H54 (cell line): ENCODE data around the gene GSTM4.
"Not testable (repeated sequence)": the region's sequence is repeated elsewhere in the genome, so short reads cannot be mapped to it uniquely, and the experiment has no call there.

Experiments
- DNase-seq: peaks from one replicate; pipeline ENCODE4 v3.0.0; 2011; ENCODE audit warnings: low spot score, mixed read lengths; ENCODE audit not compliant: insufficient read length
- FAIRE-seq: peaks from 3 replicates; lab custom pipeline; 2011; peaks lifted over from hg19 to GRCh38; lab: Jason Lieb, UNC
- POLR2A ChIP-seq: IDR thresholded peaks from 2 replicates; pipeline ENCODE4 v1.6.1; 2011; ENCODE audit warnings: low read depth, mild to moderate bottlenecking, low read length

The GSTM4 gene

DNA sequence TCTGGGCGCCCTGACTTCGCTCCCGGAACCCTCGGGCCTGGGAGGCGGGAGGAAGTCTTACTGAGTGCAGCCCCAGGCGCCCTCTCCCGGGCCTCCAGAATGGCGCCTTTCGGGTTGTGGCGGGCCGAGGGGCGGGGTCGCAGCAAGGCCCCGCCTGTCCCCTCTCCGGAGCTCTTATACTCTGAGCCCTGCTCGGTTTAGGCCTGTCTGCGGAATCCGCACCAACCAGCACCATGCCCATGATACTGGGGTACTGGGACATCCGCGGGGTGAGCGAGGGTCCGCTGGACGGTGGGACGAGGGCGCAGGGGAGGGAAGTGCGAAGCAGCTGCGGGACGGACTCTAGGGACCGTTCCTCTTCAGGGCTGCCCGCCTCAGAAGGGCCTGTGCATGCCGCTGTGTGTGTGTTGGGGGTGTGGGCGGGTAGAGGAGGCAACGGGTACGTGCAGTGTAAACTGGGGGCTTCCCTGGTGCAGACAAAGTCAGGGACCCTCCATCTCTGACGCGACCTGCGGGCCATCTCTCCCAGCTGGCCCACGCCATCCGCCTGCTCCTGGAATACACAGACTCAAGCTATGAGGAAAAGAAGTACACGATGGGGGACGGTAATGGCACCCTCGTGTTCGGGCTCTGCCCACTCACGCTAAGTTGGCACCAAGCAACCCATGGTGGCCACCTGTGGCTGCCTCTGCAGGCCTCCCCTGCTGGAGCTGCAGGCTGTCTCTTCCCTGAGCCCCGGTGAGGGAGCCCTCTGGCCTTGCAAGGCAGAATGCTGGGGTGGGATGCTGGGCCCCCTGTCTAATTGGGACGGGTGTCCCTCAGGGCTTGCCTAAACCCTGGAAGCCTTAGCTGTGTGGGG lies 32.0 kb downstream of the GSTM4 start, which contains the start of gene GSTM1:
Gene GSTM1, plus strand, starts transcription at position 177 of the 859 bp plus-strand sequence. Its CDS starts 57 bp downstream, at position 234.
- DNase-seq: no peak
- no peak for TF ChIP-seq POLR2A
- no peak for FAIRE-seq

DNA sequence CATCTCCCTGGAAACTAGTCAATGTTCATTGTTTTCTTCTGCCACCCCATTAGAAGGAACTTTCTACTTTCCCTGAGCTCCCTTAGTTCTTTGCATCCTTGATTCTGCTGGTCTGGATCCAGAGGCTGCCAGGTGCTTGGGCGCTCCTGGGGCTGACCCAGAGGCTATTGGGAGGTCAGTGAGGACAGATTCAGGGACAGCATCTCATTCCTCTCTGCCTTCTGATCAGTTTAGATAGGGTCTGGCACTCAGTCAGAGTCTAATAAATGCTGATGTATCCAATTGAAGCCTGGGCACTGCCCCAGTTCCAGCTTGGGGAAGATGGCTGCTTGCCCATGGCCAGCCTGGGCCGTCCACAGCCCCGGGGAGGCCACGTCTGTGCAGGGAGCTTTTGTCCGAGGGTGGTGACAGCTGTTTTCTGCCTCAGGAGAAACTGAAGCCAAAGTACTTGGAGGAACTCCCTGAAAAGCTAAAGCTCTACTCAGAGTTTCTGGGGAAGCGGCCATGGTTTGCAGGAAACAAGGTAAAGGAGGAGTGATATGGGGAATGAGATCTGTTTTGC lies 34.0 kb downstream of the GSTM4 start:
- DNase-seq (no peak), FAIRE-seq (no peak)
- no peak for TF ChIP-seq POLR2A

DNA sequence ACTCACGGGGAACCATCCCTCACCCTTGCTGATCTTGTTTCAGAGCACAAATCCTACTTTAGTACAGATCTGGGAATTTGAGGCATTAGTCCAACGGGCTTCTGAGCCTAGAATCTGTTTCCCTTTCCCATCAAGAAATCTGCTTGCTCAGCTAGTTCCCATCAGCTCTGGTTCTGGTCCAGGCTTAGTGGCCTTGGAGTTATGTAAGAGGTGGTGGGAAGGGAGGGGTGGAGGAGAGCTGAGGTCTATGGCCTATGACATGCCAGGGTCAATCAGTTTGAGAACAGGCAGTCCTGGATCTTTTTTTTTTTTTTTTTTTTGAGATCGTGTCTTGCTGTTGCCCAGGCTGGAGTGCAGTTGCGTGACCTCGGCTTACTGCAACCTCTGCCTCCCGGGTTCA lies 35.9 kb downstream of the GSTM4 start:
- no peak for TF ChIP-seq POLR2A
- FAIRE-seq (no peak), DNase-seq (no peak)

DNA sequence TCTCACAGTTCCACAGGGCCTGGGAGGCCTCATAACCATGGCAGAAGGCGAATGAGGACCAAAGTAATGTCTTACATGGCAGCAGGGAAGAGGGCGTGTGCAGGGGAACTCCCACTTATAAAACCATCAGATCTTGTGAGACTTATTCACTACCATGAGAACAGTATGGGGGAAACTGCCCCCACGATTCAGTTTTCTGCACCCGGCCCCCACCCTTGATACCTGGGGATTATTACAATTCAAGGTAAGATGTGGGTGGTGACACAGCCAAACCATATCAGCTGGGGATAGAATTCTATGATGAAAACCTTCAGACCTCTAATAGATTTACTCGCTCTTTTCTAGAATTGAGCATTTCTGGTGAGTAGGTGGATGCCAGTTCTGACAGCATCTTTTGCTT lies 38.5 kb downstream of the GSTM4 start:
- FAIRE-seq, DNase-seq: not testable (repeated sequence)

DNA sequence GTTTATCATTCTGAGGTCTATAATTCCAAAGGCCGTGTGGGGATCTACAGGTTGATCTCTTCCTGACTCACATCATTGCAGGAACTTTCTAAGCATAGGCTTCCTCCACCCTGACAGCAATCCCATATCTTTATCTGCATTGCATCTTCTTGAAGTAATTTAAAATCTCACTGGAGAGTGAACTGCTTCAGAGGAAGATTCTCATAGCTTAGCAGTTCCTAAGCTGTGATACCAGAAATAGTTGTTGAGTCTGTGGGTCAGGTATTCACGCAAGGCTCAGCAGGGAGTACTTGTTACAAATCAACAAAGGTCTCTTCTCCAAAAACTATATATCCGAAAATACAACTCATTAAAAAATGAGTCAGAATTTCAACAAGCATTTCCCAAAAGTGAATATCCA lies 39.2 kb downstream of the GSTM4 start:
- FAIRE-seq, DNase-seq: not testable (repeated sequence)

GRCh38 chr1:109697066-109697465 lies 41.2 kb downstream of the GSTM4 start:
- DNase-seq (no peak), FAIRE-seq (no peak)
- no peak for TF ChIP-seq POLR2A

GRCh38 chr1:109697861-109698260 lies 42.0 kb downstream of the GSTM4 start:
- DNase-seq, FAIRE-seq: not testable (repeated sequence)

DNA sequence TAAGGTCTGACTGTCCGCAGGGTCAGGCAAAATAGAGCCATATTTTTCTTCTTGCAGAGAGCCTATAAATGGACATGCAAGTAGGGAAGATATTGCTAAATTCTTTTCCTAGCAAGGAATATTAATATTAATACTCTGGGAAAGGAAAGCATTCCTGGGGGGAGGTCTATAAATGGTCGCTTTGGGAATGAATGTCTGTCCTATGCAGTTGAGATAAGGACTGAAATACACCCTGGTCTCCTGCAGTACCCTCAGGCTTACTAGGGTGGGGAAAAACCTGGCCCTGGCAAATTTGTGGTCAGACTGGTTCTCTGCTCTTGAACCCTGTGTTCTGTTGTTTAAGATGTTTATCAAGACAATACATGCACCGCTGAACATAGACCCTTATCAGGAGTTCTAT lies 47.0 kb downstream of the GSTM4 start:
- FAIRE-seq, DNase-seq: not testable (repeated sequence)

- TF ChIP-seq POLR2A: no peak
- FAIRE-seq (no peak), DNase-seq (no peak)
Measured at GRCh38 chr1:109704173-109704572, 48.3 kb downstream of the GSTM4 start.

GRCh38 chr1:109705411-109705810 lies 49.5 kb downstream of the GSTM4 start:
- no peak for TF ChIP-seq POLR2A
- FAIRE-seq (no peak), DNase-seq (no peak)

DNA sequence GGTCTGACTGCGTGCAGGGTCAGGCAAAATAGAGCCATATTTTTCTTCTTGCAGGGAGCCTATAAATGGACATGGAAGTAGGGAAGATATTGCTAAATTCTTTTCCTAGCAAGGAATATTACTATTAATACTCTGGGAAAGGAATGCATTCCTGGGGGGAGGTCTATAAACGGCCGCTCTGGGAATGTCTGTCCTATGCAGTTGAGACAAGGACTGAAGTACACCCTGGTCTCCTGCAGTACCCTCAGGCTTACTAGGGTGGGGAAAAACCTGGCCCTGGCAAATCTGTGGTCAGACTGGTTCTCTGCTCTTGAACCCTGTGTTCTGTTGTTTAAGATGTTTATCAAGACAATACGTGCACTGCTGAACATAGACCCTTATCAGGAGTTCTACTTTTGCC lies 53.0 kb downstream of the GSTM4 start:
- not testable (repeated sequence) for FAIRE-seq, DNase-seq

DNA sequence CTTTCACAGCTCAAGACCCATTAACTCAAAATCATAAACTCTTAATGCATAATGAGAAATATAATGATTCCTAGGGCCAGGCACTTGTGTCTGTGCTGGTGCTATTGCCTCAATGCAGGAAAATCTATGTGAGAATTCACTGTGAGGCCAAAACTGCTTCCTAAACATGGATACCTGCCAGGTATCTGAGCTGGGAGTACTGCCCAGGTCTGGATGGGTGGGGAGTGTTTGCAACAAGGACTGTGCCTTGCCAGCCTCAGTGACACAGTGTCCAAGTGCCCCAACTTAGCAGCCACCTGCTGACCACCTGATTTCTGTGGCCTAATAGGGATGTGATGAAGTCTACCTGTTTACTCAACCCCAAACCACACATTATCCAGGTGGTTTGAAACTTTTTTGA lies 53.9 kb downstream of the GSTM4 start:
- not testable (repeated sequence) for FAIRE-seq, DNase-seq
